ENCODE data around the gene NCOA6. TPM values are rescaled to one million over a fixed set of nuclear protein-coding genes. Genes with fewer than 3 reads are reported as not detected.

Gene NCOA6
- total and polyA plus RNA-seq, 2 of the 4 experiments (the other 2 are of a cell fraction), result 3.6 to 13.1 TPM

GRCh38 chr20:34852298-34852697 is 26.8 kb upstream of the NCOA6 start:
- in situ Hi-C loops (cut with MboI; ENCODE audit: low sequenced_read_pairs), result loop anchor here (25.0 kb wide), 1 partner anchor 410 kb away; no protein-coding TSS in a partner anchor

More at GRCh38 chr20:34852298-34852697, 26.8 kb upstream of the NCOA6 start:
- Histone ChIP-seq H2AFZ (replicated peaks; ENCODE audit: low read length, poor library complexity) (no peak overlapping the region), H3K4me2 (ENCODE audit: low read depth, low read length) (no peak overlapping the region), H3K27ac (ENCODE audit: insufficient read depth, low read length) (no peak overlapping the region), H2AK5ac (ENCODE audit: low read depth, low read length) (no peak overlapping the region), H3K4ac (ENCODE audit: low read depth, low read length) (no peak overlapping the region), H3K18ac (ENCODE audit: low read depth, low read length) (no peak overlapping the region), H3K4me1 (ENCODE audit: control insufficient read depth, insufficient read depth, low read length) (no peaks in the 10 kb centered on the region), H3K23ac (ENCODE audit: low read depth, low read length) (no peak overlapping the region), H2BK20ac (ENCODE audit: low read depth, low read length) (no peak overlapping the region), H2AK9ac (replicated peaks; ENCODE audit: low read depth, low read length, poor library complexity) (no peak overlapping the region), H3K14ac (replicated peaks; ENCODE audit: low read depth, low read length) (no peak overlapping the region), H3K4me3 (ENCODE audit: insufficient read depth, low read depth, low read length) (no peak overlapping the region), H3K9ac (ENCODE audit: low read depth, low read length) (no peak overlapping the region), H4K5ac (ENCODE audit: low read depth, low read length) (no peak overlapping the region), H4K91ac (ENCODE audit: insufficient read depth, low read depth, low read length) (no peak overlapping the region), H3K79me1 (ENCODE audit: low read depth in 1 of 2, low read length in 2 of 2) (no peaks in the 10 kb centered on the region), H2BK15ac (ENCODE audit: low read depth, low read length) (no peak overlapping the region), H3K56ac (ENCODE audit: extremely low read depth, insufficient read depth, low read length) (no peak overlapping the region), H3K9me1 (ENCODE audit: insufficient read depth, low read length) (peaks cover 8% of the 10 kb centered on the region; the same call in 1 of the 2 replicates), H3K9me3 (ENCODE audit: control insufficient read depth, insufficient read depth, low read length) (no peaks in the 10 kb centered on the region), H3K27me3 (ENCODE audit: control insufficient read depth, insufficient read depth, low read length) (no peaks in the 10 kb centered on the region), H4K20me1 (ENCODE audit: insufficient read depth, low read length) (no peaks in the 10 kb centered on the region), H2BK120ac (ENCODE audit: low read depth, low read length) (no peak overlapping the region), H2BK5ac (ENCODE audit: low read depth, low read length, poor library complexity, severe bottlenecking) (no peak overlapping the region), H3K36me3 (ENCODE audit: control insufficient read depth, insufficient read depth, low read length) (peaks cover 48% of the 10 kb centered on the region), H4K8ac (ENCODE audit: low read depth in 2 of 2, low read length in 2 of 2) (no peak overlapping the region)
- BruUV-seq (replicated peaks), result no TSS peak
- no peak for DNase-seq
- ATAC-seq (ENCODE audit: low read depth), result no peak
- CTCF ChIA-PET, result no interaction called here
- POLR2A ChIA-PET (ENCODE audit: unreplicated experiment), result no interaction called here
- TF ChIP-seq FOS (IDR thresholded peaks at IDR 0.05; ENCODE audit: low read depth, low read length) (no peak), BHLHE40 (IDR thresholded peaks at IDR 0.05; ENCODE audit: low read depth, low read length) (no peak), POLR2A (IDR thresholded peaks at IDR 0.05; ENCODE audit: low read depth, low read length) (no peak), MAZ (IDR thresholded peaks at IDR 0.05; ENCODE audit: borderline replicate concordance, low read depth, low read length) (no peak), SMC3 (IDR thresholded peaks at IDR 0.05; ENCODE audit: low read depth, low read length) (no peak), RCOR1 (IDR thresholded peaks at IDR 0.05; ENCODE audit: insufficient replicate concordance, low read length) (no peak), CTCF (conservative IDR thresholded peaks at IDR 0.05; ENCODE audit: low read depth, low read length) (no peak), RAD21 (IDR thresholded peaks at IDR 0.05; ENCODE audit: low read length) (no peak), CEBPB (IDR thresholded peaks at IDR 0.05; ENCODE audit: low read depth, low read length) (no peak), RFX5 (IDR thresholded peaks at IDR 0.05; ENCODE audit: low read depth, low read length) (no peak), ELK1 (IDR thresholded peaks at IDR 0.05; ENCODE audit: borderline replicate concordance, low read depth, low read length) (no peak), MXI1 (IDR thresholded peaks at IDR 0.05; ENCODE audit: borderline replicate concordance, low read depth, low read length) (no peak), USF2 (IDR thresholded peaks at IDR 0.05; ENCODE audit: low read depth, low read length) (no peak), NFE2L2 (IDR thresholded peaks at IDR 0.05; ENCODE audit: low read depth, low read length) (no peak), MAFK (IDR thresholded peaks at IDR 0.05; ENCODE audit: low read depth, low read length) (no peak), CHD1 (IDR thresholded peaks at IDR 0.05; ENCODE audit: low read depth, low read length) (no peak)
- intact Hi-C loops (cut with micrococcal nuclease) (no loop called here), dilution Hi-C loops (cut with HindIII; ENCODE audit: low sequenced_read_pairs, unreplicated experiment) (no loop called here)
- WGBS, 2 experiments (ENCODE audit: extremely low coverage in 2 of 2, insufficient read length in 1 of 2), result no CpG with 5 or more reads among the region's 4 CpGs
